HL-60/S4 treated with retinoic acid at 250 ng/mL for 4 days and 3 days (cell line): ENCODE data around the gene TRIM28.

Experiments used
- in situ Hi-C: fragments of 300-500 bp; cut with MboI; formaldehyde crosslinking; loops from 2 replicates; pipeline ENCODE4 v1.7.0; 2022; ENCODE audit warnings: low sequenced_read_pairs

TRIM28 gene

DNA sequence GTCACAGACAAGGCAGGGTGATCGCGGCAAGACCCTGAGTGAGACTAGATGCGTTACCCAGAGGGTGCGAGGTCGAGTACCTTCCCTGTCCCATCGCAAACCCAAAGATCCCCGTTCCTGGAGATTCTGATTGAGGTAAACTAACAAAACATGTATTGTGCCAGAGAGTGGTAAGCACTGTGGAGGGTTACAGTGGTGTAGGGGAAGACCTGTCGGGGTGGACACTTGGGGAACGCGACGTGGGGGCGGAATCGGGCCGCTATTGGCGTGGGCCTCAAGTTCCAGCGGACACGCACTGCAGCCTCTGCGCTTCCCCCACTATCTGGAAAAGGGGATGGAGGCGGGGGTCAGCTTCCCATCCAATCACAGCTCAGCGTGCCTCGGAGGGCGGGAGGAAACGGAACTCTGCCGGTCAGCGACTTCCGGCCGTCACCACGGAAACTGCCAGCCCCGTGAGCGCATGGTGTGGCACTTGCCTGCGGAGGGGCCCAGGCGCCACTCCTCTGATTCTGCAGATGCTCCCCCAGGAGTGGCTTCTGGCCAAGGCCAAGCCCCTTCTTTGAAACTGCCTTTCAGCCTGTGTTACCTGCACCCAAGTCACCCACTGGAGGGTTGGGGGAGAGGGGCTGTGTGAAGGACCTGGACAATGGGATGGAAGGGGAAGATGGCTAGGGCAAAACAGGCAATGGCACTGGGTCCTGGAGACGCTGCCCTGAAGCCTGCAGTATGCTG, 15.6 kb downstream of the TRIM28 start:
- in situ Hi-C loops = no loop called here

DNA sequence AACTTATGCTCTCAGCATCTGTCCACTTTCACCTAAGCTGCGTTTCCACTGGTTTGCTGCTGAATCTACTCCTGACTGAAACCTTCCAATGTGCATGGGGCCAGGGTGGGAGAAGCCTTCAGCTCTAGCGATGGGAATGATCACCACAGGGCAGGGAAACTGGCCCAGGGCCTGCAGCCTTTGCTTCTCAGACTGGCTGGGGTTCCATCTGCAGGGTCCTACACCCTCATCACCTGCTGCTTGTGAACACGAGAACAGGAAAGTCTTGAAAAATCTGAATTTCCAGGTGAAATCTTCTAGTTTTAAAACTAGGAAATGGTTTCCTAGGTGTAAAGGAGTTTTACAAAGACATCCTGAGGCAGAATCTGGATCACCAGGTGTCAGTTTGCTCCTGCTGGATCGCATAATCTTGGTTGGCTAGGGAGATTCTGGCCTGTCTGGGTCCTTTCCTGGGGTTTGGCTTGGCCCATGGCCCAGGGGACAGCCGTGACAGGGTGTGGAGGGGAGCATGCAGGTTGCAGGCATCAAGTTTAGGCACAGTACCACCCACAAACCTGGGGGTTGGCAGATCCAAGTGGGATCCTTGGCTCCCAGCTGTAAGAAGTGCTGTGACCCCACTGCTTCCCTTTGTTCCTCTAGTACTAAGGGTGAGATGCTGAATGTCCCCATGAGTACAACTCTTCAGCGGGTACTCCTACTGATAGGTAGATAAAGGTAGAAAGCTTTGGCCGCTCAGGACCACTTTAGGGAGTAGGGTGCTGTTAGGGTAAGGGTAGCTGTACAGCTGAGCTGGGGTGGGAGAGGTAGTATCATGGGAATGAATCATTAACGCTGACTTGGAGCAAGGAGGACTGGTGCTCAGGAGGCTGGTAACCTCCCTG, 16.4 kb downstream of the TRIM28 start:
- in situ Hi-C loops = no loop called here

DNA sequence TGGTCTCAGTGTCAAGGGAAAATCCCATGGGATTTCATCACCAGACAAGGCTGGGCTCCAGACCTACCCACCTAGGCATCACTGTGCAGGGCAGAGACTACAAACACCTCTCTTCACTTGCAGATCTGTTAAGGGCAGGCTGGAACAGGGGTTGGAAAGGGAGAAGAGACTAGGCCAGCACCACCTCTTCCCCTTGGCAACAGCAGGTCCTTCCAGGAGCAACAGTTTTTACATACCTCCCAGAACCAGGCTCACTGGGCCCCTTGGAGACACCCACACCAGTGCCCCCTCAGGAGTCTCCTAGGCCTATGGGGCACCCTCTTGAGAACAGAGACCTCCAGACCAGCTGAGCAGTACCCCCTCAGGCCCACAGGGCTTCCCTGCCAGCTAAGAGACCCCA, 17.1 kb downstream of the TRIM28 start:
- in situ Hi-C loops = no loop called here

DNA sequence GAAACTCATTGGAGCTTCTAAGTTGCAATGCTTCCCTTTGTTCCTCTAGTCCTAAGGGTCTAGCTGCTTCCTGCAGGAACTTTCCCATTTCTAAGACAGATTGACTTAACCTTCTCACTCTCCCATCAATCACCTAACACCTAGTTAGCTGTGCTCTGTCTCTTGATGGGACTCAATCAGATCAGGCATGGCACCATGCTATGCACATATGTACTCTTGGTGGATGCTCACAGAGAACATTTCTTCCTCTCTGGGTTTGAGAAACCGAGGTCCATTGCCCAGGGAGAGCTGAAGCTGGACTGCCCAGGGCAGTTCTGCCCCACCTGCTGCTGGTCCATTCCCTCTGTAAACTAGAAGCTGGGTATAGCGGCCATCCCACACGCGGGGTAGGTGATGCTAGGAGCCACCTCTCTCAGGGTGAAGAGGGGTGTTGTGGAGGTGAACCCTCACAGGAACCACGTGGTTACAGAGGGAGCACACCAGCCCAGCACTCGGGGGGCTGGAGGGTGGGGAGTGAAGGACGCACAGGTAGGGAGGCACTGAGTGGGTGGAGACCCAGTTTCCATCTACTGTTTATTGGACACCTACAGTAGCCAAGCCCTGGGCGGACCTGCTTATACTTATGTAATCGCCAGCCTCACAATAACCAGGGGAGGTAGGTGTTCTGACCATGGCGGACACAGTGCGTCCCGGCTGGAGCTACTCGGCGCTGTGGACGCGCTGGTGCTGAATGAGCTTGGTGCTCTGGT, 17.7 kb downstream of the TRIM28 start:
- in situ Hi-C loops = no loop called here

DNA sequence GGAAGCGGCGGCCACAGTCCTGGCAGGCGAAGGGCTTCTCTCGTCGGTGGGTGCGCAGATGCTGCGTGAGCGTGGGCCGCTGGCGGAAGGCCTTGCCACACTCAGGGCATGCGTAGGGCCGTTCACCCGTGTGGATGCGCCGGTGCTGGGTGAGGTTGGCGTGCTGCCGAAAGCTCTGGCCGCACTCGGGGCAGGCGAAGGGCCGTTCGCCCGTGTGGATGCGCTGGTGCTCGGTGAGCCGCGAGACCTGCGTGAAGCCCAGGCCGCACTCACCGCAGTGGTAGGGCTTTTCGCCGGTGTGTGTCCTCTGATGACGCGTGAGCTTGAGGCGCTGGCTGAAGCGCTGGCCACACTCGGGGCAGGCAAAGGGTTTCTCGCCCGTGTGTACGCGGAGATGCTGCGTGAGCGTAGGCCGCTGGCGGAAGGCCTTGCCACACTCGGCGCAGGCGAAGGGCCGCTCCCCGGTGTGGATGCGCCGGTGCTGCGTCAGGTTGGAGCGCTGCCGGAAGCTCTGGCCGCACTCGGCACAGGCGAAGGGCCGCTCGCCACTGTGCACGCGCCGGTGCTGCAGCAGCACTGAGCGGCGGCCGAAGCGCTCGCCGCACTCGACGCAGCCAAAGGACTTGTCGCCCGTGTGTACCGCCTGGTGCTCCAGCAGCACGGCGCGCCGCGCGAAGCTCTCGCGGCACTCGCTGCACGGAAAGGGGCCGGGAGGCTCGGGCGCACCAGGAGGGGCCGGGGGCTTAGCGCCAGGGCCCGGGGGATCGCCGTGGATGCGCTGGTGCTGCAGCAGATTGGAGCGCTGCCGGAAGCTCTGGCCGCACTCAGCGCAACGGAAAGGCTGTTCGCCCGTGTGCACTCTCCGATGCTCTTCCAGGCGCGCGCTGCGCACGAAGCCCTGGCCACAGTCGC, 18.5 kb downstream of the TRIM28 start:
- in situ Hi-C loops = no loop called here

DNA sequence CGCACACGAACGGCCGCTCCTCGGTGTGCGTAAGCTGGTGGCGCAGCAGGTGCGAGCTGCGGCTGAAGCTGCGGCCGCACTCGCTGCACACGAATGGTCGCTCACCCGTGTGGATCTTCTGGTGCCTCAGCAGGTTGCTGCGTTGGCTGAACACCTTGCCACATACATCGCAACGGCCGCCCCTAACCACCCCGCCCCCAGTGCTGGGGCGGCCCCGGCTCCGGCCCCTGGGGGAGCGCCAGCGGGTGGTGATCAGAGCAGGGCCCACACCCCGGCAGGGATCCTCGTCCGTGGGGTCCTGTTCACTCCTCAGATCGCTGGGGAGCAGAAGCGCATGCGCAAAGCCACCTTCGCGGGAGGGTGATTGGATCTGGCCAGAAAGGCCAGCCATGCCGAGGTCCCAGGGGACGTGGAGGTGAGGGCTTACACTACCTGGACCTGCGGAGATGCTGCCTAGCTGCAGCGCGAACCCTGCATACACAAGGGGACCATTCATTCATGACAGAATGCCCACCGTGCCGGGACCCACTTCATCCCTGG, 19.2 kb downstream of the TRIM28 start:
- in situ Hi-C loops = no loop called here

DNA sequence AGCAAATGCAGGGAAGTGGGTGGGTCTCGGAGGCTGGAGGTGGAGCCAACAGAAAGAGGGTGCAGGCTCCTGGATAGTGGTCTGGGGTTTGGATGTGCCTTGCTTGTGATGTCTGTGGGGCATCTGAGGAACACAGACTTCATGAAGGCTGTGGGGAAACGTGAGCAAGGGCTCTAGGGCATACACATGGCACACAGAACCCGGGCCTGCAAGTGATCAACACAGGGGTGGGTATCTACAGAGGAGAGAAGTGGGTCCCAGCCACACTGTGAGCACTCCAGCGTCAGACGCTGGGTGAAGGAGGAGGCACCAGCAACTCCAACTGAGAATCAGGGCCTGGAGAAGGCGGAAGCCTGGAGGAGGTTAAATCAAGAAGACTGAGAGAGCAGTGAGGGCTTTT, 20.0 kb downstream of the TRIM28 start:
- in situ Hi-C loops = no loop called here

DNA sequence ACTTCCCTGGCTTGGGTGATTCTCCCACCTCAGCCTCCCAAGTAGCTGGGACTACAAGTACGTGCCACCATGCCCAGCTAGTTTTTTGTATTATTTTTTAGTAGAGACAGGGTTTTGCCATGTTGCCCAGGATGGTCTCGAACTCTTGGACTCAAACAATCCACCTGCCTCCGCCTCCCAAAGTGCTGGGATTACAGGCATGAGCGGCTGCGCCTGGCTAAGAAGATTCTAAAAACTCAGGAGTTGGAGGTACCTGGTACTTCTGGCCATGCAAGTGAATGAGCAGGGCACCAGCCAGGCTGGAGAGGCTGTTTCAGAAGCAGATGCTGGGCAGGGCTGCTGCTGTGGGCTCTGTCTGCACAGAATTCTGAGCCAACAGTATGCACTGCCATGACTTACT, 23.1 kb downstream of the TRIM28 start:
- in situ Hi-C loops = no loop called here

DNA sequence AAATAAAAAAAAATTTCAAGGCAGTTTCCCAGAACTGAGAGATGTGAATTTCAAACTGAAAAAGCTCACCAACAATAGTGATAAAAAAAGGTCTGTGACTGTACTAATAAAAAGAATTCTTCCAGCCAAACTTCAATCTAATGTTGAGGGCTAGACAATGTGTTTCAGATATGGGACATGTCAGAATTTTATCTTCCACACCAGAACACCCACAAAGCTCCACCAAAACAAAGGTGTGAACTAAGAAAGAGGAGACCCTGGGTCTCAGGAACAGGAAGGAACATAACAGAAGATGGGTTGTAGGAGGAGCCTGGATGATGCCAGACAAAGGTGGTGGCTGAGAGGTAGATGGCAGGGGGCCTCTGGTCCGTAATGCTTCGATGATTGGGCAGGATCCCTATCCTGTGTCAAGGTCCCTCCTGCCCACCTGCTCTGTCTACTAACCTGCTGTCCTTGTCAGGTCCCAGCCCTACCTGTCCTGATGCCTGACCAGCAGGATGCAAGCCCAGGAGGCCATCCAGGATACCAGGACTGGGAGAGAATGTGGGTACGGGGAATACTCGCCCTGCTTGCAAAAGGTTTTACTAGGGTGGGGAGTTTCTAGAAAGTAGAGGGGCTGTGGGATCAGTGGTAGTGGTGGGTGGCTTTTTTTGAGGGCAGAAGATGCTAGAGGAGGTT, 24.7 kb downstream of the TRIM28 start:
- in situ Hi-C loops = no loop called here

DNA sequence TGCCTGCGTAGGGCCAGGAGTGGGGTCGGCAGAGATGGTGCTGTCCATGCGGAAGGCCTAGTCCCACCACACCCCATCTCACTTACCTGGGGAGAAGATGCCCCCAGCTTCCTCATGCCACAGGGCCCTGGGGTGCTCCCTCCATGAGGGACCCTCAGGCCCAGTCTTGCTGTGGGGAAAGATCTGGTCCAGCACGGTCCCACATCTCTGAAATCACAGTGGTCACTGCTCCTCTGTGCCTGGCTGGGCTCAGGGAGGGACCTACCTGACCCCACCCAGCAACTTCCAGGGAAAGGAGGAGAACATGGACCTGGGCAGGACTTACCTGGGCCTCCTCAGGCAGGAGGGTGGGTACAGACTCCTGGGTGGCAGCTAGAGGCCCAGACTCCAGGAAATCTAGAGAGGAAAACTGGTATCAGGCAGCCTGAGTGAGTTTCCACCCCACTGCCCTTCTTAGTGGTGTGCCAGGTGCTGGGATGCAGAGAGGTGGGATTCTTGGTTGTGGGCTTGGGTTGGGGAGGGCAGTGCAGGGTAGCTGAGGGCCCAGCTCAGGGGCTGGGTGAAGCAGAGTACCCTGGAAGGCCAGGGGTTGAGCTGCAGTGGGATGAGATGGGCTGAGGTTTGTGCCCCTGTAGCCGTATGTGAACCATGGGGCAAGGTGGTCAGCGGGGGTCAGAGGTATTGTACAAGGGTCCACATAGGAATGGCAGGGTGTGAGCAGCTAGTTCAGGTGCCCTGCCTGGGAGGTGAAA, 25.5 kb downstream of the TRIM28 start:
- in situ Hi-C loops = no loop called here

DNA sequence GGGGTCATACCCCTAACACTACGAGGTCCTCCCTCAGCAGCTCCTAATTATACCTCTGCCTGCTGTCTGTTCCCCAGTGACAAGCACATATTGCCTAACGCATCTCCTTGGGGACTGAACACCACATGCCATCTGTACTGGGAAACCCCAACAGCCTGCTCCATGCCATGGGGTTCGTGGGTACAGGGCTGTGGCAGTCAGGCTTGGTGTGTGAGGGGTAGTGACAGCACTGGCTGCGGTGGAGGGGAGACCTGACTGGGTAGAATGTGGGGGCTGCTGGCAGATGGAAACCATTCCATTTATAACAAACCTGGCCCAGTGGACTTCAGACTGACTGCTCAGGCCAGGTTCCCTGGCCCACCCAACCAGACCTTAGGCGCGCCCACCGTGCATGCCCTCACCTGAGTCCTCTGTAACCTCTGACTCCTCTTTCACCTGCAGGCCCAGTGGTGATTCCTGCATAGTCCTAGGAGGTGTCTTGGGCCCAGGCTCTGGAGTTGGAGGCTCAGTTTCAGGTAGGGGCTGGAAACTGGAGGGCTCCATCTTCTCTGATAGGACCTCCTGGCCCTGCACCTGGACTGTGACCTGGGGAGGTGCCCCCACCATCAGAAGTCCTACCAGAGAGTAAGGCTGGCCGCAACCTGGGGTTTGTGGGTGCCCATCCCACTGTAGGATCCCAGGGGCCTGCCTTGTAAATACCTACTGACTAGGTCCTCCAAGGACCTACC, 26.2 kb downstream of the TRIM28 start:
- in situ Hi-C loops = no loop called here

DNA sequence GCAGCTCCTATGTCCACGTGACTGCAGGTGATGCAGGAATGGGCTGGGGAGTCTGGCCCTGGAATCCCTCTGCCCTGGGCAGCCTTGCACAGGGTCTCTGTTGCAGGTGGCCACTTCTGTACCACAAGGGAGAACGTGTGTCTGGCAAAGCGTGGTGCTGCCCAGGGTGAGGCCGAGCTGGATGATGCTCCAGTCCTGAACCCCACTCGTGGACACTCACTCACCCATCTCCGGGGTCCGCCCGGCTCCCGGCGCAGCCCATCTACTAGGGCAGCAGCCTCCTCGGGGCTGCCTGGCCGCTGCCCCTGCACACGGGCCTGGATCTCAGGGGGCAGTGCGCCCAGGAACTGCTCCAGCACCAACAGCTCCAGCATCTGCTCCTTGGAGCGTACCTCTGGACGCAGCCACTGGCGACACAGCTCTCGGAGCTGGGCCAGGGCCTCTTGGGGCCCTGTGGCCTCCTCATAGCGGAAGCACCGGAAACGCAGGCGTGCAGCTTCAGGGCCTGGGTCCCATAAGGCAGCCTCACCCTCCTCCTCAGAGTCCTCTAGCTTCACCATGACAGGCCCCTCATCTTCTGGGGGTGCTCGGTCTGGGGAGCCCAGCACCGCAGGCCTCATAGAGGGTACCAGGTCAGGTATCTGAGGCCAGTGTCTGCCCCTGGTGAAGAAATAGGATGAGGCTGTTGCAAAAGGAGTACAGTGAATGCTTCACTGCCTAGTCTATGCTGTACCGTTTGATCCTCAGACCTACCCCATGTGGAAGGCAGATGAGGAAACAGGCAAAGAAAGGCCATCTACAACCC, 27.1 kb downstream of the TRIM28 start:
- in situ Hi-C loops = no loop called here

DNA sequence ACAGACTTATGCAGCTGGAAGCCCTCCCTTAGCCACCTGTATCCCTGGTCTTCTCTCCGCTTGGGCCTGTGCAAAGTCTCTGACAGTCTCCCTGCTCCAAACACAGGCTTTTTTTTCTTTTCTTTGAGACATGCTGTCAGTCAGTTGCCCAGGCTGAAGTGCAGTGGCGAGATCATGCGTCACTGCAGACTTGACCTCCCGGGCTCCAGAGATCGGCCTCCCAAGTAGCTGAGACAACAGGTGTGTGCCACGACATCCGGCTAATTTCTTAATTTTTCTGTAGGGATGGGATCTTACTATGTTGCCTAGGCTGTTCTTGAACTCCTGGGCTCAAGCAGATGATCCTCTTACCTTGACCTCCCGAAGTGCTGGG, 27.7 kb downstream of the TRIM28 start:
- in situ Hi-C loops = no loop called here

DNA sequence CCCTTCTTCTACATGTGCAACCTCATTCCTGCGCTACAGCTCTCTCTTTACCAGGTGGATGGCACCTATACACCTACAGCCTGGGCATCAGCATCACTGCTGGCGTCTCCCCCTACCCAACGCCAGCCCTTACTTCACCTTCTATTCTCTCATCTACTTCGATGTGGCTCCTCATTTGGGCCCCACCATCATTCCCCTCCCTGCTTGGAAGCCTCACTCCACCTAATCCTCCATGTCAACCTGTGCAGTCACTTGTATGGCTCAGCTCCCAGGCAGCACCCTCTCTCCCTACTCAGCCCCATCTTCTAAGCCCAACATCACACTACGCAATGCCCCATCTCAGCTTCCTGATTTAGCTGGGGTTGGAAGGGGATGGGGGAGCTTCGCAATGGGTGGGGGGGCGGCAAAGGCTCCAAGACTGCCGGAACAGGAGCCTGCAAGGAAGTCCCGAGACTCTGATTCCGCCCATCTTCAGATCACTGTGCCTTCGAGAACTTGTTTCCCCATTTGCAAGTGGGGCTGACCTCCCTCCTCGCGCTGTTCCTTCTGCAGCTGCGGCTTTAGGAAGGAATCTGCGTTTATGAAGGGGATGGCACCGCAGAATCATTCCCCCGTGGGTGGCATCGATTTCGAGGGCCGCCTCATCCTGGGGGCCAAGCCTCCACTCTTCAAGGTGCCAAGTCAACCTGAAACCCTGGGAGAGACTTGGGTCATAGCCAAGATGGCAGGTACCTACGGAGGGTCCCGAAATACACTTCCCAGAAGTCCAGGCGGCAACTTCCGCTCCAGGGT, 28.4 kb downstream of the TRIM28 start:
- in situ Hi-C loops = no loop called here

DNA sequence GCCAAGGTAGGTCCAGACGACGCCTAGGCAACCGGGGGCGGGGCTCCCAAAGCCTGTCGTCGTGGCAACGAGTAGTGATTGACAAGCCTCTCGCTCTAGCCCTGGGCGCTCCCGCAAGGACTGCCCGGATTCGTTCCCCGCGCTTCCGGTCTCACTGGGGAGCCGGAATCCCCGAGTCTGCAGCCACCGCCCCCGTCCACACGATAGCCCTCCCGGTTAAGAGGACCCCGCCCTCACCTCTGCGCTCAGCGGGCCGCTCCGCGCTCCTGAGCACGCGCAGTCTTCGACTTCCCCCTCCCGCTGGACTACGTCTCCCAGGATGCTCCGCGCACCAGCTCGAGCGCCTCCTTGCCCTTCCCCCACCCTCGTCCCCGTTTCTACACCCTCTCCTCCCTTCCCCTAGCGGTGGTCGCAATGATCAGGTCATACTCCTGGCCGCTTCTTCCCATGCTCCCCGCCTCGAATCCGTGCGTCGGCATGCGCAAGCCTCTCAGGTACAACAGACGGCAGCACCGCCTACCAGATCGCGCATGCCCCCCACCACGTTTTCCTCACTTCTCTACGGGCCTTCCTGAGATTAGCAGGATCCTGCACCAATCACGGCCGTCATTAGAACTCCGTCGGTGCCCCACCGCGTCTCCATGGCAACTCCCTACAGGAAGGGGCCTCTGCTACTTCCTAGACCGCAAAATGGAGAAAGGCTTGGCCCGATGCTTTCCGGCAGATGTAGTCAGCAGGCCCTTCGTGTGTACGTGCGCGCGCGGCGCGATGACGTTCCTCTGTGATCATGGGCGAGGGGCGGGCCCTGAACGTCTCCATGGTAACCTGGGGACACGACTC, 29.2 kb downstream of the TRIM28 start, which contains the start of gene MZF1:
MZF1 (minus strand) TSS at position 518 of the 840 bp plus-strand sequence. CDS start 1,946 bp downstream, outside the sequence.
- in situ Hi-C loops = no loop called here
